GM21423 (cell line): Measurements from ENCODE around the gene RHOC.
"Not testable (repeated sequence)": the region's sequence is repeated elsewhere in the genome, so short reads cannot be mapped to it uniquely, and the experiment has no call there.

Experiments
- ATAC-seq: cut with Tn5 transposase; IDR thresholded peaks from one replicate; pipeline ENCODE4 v1.9.1; 2021; ENCODE audit warnings: mild to moderate bottlenecking, moderate library complexity; ENCODE audit not compliant: unreplicated experiment

RHOC gene

DNA sequence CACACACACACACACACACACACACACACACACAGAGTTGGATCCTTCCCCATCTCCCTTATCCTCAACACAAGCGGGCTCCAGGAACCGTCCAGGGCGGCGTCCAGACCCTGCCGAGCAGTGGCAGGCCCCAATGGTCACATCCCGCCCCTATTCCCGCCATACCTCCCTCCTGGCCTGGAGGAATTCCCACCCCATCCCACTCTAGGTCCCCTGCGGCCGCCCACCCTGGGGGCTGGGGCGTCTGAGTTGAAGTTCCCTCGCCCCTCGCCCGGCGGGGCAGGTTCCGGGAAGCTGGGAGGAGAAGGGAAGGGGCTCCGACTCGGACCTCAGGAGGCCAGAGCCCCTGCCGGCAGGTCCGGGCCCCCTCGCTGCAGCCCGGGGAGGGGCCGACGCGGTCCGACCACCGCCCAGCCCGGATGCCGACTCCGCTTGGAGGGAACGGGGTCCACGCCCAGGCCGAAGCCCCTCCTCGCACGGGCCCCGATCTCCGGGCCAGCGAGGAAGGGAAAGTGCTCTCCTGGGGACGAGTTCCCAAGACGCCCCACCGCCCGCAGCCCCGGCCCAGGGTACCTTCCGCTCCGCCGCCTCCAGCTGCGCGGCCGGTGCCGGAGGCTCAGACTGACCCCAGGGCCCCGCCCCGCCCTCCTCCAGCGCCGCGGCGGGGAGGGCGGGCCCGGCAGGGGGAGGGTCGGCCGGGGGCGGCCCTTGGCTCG, at the start of gene RHOC:
Gene RHOC, minus strand, starts transcription at position 623 of the 716 bp plus-strand sequence. CDS start 3,328 bp downstream, outside the sequence.
- ATAC-seq, result peak; percentile 60

DNA sequence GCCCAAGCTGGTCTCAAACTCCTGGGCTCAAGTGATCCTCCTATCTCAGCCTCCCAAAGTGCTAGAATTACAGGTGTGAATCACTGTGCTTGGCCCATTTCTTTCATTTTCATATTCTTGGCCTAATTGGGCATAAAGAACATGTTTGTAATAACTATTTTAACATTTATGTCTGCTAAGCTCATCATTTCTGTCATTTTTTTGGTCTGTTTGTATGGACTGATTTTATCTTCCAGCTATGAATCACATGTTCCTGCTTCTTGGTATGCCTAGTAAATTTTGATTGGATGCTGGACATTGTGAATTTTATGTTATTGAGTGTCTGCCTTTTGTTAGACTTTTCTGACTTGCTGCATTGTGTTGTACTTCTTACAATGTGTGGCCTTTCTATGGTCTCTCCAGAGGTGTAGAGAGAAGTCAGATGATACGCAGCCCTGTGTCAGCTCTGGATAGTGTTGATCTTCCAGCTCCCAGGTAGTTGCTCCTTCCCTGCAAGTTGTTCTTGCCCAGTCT, 47.2 kb upstream of the RHOC start:
- no peak for ATAC-seq

DNA sequence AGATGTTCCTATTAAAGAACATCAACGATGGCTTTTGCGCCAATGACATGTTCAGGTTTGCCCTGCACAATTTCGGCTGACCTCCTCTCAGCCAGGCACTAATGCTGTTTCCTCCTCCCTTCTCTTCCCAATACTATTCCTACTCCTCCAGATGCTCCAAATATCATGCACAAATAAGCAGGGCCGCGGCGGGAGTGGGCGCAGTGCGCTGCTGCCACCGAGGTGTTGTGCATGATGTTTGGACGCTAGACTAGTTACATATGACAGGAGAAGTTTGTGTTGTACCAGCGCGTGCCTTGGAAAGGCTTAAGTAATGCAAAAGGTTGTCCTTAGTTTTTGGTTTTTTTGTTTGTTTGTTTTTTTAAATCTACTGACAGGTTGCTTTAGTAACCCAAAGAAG, 41.5 kb upstream of the RHOC start:
- no peak for ATAC-seq

DNA sequence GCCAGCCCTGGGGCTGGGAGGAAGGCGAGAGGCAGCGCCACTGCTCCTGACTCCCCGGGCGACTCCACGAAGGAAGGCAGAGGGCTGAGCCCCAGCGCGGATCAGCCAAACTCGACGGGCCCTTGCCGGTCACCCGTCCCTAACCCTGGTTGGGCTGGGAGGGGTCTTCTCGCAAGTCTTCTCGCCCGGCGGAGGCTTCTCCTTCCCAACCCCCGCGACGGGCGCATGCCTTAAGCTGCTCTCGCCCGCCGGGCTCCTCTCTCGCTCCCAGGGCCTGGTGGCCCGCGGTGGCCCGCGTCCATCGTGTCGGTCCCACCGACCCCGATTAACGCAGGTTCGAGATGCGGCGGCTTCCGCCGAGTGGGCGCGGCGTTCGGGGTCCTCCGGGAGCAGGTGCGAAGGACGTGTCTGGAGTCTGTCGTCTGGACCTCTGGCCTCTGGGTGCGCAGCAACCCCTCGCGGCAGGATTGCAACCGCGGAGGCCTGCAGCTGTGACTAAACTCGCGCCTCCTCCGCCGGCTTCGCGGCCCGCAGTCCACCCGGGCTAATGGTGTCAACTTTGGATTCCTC, 37.2 kb upstream of the RHOC start:
- ATAC-seq, result no peak

DNA sequence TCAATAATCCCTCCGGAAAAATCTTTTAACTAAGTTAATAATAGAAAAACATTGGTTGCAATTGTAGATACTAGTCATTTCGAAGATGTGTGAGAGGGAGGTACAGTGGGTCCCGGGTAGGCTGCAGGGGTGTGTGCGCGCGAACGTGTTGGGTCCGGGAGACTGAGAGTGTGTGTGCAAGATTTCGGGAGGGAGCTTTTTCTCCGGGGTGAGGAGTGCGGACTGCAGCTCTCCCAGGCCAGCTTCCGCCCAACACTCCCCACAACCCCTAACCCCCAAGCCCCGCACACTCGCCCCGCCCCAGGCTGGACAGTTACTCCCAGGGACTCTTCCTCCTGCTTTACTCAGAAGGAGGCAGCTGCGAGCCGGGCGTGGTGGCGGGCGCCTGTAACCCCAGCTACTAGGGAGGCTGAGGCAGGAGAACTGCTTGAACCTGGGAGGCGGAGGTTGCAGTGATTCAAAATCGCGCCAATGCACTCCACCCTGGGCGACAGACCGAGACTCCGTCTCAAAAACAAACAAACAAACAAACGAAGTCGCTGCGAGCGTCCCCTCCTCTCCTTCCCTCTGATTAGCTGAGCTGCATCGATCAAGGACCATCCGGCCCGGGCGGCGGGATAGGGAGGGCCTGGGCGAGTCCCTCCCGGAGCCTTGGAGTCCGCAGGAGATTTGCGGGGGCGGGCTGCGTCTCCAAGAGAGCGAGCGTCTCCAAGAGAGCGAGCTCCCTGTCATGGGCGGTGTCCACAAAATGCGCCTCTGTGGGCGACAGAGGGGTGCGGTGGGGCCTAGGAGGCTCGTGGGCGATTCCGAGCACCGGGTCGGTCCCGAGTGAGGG, 36.5 kb upstream of the RHOC start:
- ATAC-seq, result no peak

DNA sequence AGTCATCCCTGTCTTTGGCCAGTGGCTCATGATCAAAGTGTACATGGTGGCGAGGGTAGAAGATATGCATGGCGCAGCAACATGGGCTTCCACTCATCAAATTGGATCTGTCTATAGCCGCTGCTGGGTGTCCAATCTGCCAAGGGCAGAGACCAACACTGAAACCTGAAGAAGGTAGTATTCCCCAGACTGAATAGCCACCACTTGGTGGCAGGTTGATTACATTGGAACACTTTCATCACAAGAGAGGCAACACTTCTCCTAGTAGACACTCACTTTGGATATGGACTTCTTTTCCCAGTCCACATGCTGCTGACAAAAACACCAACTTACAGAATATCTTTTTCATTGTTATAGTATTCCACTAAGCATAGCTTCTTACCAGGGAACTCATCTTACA, 30.6 kb upstream of the RHOC start:
- ATAC-seq, result no peak

DNA sequence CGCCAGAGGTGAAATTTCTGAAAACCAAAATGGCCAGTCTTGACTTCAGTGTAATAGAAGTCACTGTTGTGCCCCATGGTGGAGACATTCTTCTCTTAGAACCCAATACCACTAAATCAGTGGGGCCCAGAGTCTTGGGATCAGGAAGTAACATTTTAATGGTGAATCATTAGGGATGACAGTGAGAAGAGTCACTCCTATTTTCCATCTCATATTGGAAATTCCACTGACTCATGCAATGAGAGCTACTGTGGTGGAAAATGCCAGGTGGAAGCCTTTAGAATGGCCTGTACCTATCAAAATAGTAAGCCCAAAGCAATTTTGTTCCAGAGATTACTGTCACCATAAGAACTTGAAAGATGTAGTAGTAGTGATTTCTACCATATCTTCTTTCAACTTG, 28.8 kb upstream of the RHOC start:
- ATAC-seq, result no peak

DNA sequence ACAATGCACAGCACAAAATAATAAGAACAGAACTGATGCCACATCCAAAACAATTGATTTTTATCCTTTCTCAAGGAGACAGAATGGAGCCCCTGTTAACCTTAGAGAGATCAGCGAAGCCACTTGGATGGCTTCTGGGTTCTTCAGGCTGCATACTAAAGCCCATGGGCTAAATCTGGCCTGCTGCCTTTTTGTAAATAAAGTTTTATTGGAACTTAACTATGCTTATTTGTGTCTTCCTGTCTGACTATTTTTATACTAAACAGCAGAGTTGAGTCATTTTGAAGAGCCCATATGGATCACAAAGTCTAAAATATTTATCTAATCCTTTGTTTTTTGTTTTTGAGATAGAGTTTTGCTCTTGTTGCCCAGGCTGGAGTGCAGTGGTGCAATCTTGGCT, 24.5 kb upstream of the RHOC start:
- ATAC-seq, result no peak

DNA sequence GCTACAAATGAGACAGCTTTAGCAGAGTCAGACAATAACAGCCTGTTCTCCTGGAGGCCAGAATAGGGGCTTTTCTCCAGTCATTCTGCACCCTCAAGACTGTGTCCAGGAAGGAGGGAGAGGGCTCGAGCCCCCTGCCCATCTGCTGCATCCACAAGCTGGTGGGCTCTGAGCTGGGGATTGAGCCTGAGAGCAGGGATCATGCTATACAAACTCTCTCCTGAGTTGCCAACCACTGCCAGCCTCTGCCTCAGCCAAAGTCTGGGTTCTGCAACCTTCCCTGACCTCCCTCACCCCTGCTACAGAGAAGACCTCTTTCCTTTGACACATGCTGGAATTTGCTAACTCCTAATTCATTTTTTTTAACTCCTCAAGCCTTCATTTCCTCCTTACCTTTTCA, 23.0 kb upstream of the RHOC start:
- no peak for ATAC-seq

DNA sequence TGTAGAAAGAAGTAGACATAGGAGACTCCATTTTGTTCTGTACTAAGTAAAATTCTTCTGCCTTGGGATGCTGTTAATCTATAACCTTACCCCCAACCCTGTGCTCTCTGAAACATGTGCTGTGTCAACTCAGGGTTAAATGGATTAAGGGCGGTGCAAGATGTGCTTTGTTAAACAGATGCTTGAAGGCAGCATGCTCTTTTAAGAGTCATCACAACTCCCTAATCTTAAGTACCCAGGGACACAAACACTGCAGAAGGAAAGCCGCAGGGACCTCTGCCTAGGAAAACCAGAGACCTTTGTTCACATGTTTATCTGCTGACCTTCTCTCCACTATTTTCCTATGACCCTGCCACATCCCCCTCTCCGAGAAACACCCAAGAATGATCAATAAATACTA, 22.1 kb upstream of the RHOC start:
- not testable (repeated sequence) for ATAC-seq

DNA sequence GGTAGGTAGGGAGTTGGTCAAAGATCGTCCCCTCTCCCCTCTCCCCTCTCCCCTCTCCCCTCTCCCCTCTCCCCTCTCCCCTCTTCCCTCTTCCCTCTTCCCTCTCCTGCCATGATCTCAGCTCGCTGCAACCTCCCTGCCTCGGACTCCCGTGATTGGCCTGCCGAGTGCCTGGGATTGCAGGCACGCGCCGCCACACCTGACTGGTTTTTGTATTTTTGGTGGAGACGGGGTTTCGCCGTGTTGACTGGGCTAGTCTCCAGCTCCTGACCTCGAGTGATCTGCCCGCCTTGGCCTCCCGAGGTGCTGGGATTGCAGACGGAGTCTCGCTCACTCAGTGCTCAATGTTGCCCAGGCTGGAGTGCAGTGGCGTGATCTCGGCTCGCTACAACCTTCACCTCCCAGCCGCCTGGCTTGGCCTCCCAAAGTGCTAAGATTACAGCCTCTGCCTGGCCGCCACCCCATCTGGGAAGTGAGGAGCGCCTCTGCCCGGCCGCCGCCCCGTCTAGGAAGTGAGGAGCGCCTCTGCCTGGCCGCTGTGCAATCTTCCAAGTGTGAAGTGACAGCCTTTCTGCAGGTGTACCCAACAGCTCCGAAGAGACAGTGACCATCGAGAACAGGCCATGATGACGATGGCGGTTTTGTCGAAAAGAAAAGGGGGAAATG, 21.5 kb upstream of the RHOC start:
- not testable (repeated sequence) for ATAC-seq

DNA sequence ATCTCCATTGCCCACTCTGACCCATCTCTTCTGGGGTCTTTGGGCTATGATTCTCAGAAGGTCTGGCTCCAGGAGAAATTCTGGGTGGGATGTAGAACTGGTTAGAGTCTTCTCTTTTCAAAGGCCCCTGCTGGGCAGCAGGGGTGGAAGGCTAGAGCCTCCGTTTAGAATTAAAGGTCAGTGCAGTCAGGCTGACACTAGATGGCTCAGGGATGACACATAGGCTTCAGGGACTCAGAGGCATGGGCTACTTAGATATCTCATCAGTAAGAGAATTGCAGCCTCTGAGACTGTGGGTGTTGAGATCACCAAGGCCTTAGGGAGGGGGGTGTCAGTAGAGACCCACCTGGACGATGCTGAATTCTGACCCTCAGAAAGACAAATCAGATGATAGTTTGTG, 20.8 kb upstream of the RHOC start:
- ATAC-seq, result no peak

DNA sequence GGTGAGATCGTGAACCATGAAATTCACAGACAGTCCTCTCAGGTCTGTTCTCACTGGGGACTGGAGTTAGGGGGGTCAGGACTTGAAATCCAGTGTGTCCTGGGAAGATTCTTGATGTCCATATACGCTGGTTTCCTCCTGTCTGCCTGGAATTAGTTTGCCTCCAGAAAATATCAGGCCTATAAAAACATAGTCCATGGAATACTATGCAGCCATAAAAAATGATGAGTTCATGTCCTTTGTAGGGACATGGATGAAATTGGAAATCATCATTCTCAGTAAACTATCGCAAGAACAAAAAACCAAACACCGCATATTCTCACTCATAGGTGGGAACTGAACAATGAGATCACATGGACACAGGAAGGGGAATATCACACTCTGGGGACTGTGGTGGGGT, 17.3 kb upstream of the RHOC start:
- ATAC-seq, result not testable (repeated sequence)

DNA sequence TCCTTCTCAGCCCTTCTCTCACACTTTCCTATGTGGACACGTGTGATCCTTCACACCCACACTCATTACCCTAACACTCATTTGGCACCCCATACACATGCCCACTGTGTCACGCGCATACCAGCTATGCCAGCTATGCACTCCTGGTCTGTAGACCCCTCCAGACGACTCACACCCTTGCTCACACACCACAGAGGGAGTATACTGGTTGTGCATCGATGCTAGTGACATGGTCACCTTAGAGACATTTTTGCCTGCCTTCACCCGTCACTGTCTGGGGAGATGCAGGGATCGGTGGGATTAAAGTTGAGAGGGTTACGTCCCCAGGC, 16.5 kb upstream of the RHOC start:
- no peak for ATAC-seq

DNA sequence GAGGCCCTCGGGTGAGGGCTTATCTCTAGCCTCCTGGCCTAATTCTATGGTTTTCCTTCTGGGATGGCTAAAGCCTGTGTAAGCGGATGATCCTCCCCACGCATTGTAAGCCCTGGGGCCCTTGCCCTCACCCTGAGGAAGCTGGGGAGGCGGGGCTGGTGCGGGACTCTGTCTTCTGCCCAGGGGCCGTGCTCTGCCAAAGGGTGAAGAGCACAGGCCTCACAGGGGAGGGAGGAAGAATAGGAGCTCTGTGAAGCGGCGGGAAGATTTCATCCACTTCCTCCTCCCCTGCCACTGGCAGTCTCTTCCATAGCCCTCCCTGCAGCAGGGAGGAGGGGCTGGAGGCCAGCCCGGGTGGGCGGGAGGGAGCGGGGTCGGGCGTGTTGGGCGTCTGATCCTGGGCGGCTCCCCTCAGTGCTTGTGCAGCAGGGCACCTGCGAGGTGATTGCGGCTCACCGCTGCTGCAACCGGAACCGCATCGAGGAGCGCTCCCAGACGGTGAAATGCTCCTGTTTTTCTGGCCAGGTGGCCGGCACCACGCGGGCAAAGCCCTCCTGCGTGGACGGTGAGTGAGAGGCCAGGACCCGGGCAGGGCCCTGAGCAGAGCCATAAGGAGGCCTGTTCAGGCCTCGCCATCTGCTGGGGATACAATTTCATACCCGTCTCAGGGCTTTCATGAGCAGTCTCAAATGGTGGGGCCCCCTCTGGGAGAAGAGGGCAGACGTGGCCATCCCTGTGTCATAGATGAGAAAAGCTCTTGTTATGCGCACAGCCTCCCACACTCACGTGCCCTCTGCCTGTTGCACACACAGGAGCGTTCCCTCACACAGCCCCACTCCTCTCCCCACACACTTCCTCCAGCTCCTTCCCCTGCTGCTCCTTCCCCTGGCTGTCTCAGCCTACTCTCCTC, 15.9 kb upstream of the RHOC start:
- ATAC-seq, result no peak

DNA sequence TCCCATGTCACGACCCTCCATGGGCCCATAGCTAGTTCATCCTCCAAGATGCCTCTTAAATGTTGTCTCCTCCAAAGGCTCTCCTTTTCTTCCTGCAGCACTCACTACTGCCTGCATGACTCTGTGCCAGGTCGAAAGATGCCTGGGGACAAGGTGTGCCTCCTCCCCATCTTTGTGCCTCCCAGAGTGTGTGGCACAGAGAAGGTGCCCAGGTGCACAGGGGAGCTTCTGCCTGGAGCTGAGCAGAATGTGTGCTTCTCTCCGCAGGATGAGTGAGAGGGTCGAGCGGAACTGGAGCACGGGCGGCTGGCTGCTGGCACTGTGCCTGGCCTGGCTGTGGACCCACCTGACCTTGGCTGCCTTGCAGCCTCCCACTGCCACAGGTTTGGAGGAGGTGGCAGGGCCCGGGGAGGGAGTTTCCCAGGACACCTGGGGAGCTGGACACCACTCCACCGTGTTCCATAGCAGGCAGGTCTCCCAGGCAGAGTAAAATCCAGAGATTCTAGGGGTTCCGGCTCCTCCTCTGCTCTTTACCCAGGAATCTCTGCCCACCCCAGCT, 15.1 kb upstream of the RHOC start:
- no peak for ATAC-seq

DNA sequence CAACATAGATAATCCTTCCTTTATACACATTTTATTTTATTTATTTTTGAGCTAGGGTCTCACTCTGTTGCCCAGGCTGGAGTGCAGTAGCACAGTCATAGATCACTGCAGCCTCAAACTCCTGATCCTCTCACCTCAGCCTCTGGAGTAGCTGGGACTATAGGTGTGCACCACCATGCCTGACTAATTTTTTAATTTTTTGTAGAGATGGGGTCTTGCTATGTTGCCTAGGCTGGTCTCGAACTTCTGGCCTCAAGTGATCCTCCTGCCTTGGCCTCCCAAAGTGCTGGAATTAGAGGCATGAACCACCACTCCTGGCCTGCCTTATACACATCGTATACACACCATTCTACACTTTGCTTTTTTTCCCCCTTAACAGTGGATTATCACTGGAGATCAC, 14.4 kb upstream of the RHOC start:
- ATAC-seq, result not testable (repeated sequence)

DNA sequence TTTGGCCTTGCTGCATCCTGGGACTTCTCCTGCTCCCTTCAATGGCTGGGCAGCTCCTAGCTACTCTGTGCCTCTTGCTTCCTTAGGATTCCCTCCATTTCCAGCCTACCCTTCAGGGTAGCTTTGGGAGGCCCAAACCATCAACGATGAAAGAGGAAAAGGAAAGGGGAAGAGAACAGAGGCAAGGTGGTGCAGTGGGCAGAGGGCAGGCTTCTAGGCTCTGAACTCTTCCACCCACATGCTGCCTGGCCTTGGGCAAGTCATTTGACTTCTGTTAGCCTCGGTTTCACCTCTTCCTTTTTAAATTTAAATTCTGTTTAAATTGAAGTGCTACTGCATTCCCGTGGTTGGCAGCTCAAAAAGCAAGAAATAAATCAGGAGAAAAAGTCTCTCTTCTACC, 13.9 kb upstream of the RHOC start:
- no peak for ATAC-seq

DNA sequence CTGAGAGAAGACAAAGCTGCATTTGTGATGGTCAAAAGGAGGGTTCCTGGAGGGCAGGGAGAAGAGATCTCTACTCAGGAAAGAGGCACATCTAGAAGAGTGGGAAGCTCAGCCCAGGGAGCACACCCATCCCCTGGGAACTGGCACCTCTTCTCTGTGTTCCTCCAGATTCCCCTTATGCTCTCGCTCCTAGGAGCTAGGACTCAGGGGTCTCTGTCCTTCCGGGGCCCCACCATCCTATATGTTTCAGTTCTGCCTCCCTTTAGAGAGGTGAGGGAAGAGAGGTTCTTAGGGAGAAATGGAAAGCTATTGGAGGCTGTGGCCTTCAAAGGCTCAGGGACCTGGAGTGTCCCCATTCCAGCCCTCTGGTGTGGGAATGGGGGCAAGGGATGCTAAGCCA, 12.8 kb upstream of the RHOC start:
- no peak for ATAC-seq
